WI38 (cell line): ENCODE results near the gene OIT3.
"Not testable (repeated sequence)": the region's sequence is repeated elsewhere in the genome, so short reads cannot be mapped to it uniquely, and the experiment has no call there.

Experiments
- H3K4me3 ChIP-seq: 2 replicates; pipeline ENCODE4 v1.5.1; 2011; ENCODE audit warnings: low read depth, mild to moderate bottlenecking, control low read depth, low read length
- TF ChIP-seq, protein P1 (sequence below): IDR thresholded peaks from 2 replicates; pipeline ENCODE4 v1.5.1; 2012; ENCODE audit warnings: low read depth, mild to moderate bottlenecking, control low read depth, low read length

OIT3 gene

DNA sequence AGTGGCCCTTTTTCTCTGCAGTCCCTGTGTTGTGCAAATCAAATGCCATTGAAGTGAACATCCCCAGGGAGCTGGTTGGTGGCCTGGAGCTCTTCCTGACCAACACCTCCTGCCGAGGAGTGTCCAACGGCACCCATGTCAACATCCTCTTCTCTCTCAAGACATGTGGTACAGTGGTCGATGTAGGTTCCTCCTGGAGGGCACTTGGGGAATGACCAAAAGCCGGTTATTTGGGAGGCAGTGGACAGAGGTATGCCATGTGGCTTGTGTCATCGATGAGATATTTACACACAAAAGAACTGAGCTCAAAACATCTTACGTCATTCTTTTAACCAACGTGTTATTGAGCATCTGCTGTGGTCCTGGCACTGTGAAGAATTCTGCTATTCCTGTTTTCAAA, 19.7 kb downstream of the OIT3 start:
- TF ChIP-seq, protein P1, sequence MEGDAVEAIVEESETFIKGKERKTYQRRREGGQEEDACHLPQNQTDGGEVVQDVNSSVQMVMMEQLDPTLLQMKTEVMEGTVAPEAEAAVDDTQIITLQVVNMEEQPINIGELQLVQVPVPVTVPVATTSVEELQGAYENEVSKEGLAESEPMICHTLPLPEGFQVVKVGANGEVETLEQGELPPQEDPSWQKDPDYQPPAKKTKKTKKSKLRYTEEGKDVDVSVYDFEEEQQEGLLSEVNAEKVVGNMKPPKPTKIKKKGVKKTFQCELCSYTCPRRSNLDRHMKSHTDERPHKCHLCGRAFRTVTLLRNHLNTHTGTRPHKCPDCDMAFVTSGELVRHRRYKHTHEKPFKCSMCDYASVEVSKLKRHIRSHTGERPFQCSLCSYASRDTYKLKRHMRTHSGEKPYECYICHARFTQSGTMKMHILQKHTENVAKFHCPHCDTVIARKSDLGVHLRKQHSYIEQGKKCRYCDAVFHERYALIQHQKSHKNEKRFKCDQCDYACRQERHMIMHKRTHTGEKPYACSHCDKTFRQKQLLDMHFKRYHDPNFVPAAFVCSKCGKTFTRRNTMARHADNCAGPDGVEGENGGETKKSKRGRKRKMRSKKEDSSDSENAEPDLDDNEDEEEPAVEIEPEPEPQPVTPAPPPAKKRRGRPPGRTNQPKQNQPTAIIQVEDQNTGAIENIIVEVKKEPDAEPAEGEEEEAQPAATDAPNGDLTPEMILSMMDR = no peak

DNA sequence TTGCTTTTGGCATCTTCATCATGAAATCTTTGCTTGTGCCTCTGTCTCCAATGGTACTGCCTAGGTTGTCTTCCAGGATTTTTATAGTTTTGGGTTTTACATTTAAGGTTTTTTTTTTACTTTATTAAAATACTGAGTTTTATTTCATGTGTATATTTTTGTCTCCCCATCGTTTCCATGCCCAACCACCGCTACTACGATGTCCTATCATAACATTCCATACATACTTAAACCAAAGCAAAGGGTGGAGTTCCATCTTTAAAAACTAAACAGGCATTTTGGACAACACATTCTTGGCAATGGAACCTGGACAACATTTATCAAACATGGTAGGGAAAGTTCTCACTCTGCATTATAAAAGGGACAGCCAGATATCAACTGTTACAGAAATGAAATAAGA, 23.7 kb downstream of the OIT3 start:
- H3K4me3 ChIP-seq = not testable (repeated sequence)

More for the DNA sequence above, 19.7 kb downstream of the OIT3 start:
- no peak overlapping the region for H3K4me3 ChIP-seq

DNA sequence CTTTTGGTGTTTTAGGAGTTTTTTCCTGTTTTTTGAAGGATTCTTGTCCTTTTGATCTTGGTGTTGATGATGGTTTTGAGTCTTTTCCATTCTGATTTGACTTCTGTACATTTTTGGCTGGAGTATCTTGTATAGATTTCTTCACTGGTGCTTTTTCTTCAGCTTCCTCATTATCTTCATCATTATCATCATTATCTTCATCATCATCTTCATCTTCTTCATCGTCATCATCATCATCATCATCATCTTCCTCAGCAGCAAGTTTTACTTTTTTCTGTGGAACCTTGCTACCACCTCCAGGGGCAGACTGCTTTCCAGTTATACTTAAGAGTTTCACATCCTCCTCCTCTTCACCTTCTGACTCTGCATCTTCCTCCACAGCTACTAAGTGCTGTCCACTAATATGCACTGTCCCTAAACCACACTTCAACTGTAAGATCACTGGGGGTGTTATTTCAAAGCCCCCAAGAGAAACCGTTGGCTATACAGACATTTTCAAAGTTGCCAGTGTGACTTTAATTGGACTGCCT, 24.3 kb downstream of the OIT3 start:
- H3K4me3 ChIP-seq = not testable (repeated sequence)

DNA sequence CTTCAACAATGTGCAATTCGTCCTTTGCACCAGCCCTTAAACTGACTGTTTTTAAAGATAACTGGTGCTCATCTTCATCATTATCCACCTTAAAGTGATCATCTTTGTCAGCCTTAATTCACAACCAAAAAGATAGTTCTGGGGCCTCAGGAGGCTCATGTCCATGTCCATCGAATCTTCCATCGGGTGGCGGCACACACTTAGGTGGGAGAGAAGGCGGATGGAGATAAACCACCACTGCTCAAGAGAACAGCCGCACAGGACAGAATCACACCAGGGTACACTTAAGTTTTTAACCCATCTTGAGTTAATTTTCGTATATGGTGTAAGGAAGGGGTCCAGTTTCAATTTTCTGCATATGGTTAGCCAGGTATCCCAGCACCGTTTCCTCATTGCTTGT, 24.8 kb downstream of the OIT3 start:
- H3K4me3 ChIP-seq = no peak overlapping the region
- TF ChIP-seq, protein P1 = no peak

DNA sequence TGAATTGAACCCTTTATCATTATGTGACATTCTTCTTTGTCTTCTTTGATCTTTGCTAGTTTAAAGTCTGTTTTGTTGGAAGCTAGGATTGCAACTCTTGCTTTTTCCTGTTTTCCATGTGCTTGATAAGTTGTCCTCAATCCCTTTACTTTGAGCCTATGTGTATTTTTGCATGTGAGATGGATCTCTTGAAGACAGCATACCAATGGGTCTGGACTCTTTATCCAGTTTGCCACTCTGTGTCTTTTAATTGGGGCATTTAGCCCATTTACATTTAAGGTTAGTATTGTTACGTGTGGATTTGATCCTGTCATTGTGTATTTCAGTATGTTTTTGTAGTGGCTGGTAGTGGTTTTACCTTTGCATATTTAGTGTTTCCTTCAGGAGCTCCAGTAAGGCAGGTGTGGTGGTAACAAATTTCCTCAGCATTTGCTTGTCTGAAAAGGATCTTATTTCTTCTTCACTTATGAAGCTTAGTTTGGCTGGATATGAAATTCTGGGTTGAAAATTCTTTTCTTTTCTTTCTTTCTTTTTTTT, 27.7 kb downstream of the OIT3 start:
- not testable (repeated sequence) for H3K4me3 ChIP-seq

DNA sequence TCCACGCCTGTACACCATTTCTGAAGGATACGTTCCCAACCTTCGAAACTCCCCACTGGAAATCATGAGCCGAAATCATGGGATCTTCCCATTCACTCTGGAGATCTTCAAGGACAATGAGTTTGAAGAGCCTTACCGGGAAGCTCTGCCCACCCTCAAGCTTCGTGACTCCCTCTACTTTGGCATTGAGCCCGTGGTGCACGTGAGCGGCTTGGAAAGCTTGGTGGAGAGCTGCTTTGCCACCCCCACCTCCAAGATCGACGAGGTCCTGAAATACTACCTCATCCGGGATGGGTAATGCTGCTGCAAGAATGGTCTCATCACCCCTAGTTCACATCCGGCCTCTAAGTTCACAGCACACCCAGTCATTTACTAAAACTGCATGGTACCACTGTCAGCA, 30.8 kb downstream of the OIT3 start:
- no peak overlapping the region for H3K4me3 ChIP-seq
- TF ChIP-seq, protein P1 = no peak

DNA sequence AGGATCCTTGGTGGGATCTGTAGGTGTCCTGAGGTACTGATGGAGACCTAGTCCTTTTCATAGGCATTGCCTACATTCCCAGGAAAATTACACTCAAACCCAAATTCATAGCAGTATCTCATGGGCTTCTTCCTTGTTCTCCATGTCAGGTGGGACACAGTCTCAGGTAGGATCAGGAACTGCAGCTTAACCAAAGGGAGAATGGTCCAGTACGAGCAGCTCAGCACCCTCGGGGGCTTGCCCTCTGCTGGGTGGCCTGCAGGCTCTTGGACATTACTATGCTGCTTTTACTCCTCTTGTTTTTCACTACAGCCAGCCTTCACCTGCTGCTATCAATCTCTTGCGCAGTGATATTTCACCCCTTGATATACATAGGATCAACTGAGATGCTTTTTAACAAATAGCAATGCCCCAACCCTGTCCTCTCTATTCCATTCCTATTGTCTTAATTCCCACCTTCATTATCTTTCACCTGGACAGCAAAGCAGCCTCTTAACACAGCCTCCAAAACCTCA, 32.5 kb downstream of the OIT3 start:
- H3K4me3 ChIP-seq = no peak overlapping the region
- TF ChIP-seq, protein P1 = no peak

DNA sequence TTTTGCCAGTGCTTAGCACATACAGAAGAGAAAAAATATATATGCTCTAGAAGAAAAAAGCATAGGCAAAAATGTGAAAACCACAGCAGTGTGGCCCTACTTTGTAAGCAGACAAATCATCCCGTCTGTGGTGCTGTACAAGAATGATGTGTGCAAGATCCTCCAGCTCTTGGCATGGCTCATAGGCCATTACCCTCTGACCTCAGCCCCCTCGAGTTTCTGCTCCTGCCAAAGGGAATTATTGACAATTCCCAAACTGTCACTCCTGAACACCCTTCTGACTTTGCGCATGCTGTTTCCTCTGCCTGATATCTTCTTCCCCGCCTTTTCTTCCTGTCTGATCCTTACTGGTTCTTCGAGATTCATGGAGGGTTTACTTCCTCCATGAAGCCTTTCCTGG, 33.9 kb downstream of the OIT3 start:
- no peak overlapping the region for H3K4me3 ChIP-seq
- TF ChIP-seq, protein P1 = no peak

DNA sequence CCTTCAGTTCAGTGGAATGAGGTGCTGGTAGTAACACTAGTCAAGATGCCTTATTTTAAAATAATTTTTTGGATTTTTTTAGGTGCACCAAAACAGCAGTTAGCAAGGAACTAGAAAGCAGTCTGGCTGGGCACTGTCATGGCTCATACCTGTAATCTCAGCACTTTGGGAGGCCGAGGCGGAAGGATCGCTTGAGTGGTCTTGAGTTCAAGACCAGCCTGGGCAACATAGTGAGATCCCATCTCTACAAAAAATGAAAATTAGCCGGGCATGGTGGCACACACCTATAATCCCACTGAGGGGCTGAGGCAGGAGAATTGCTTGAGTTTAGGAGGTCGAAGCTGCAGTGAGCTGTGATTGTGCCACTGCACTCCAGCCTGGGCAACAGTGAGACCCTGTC, 35.3 kb downstream of the OIT3 start:
- TF ChIP-seq, protein P1 = no peak
- no peak overlapping the region for H3K4me3 ChIP-seq
